Breast epithelium (tissue), 3 donors: ENCODE measurements around the gene SLC25A44.

Experiments
- POLR2A ChIP-seq: fragments of 450-650 bp; IDR thresholded peaks from one replicate; pipeline ENCODE4 v1.6.1; 2016; ENCODE audit warnings: antibody characterized with exemption, mild to moderate bottlenecking, moderate library complexity
- POLR2AphosphoS5 ChIP-seq, 3 donors: sonication (generic); formaldehyde crosslinking; IDR thresholded peaks; one replicate each; pipeline ENCODE4 v1.6.1; 2017; ENCODE audit warnings: antibody characterized with exemption in 3 of 3
- TF ChIP-seq, protein P1 (sequence below), 3 donors: fragments of 450-650 bp; IDR thresholded peaks; one replicate each; pipeline ENCODE4 v1.5.1; 2016 to 2017; ENCODE audit warnings: antibody characterized with exemption in 3 of 3, mild to moderate bottlenecking in 3 of 3, moderate library complexity in 3 of 3

DNA sequence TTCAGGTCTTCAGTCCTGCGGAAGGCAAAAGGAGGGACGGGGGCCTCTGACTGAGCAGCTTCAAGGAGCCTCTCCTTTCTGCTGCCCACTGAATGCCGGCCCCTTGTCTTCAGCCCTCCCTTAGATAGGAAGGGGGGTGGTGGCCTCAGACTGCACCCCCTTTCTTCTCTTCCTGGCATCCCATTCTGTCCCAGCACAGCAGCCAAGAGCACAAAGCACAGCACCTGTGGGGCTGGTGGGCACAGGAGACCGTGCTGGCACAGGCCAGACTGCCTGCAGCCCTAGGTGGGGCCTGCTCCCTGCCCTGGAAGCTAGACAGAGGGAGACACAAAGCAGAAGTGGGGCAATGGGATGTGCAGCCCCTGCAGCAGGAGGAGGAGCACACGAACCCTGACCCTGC lies 55.7 kb downstream of the SLC25A44 start:
- TF ChIP-seq POLR2A = no peak
- TF ChIP-seq, protein P1, sequence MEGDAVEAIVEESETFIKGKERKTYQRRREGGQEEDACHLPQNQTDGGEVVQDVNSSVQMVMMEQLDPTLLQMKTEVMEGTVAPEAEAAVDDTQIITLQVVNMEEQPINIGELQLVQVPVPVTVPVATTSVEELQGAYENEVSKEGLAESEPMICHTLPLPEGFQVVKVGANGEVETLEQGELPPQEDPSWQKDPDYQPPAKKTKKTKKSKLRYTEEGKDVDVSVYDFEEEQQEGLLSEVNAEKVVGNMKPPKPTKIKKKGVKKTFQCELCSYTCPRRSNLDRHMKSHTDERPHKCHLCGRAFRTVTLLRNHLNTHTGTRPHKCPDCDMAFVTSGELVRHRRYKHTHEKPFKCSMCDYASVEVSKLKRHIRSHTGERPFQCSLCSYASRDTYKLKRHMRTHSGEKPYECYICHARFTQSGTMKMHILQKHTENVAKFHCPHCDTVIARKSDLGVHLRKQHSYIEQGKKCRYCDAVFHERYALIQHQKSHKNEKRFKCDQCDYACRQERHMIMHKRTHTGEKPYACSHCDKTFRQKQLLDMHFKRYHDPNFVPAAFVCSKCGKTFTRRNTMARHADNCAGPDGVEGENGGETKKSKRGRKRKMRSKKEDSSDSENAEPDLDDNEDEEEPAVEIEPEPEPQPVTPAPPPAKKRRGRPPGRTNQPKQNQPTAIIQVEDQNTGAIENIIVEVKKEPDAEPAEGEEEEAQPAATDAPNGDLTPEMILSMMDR (IDR thresholded peaks at IDR 0.05) = no peak
- no peak for TF ChIP-seq POLR2AphosphoS5 (IDR thresholded peaks at IDR 0.05)
